ENCODE data around the gene TLX3. TPM values are rescaled to one million over a fixed set of nuclear protein-coding genes. Genes with fewer than 3 reads are reported as not detected.

Gene TLX3
- total and polyA plus RNA-seq, 12 donors, result 0.17 TPM; not detected in 11

DNA sequence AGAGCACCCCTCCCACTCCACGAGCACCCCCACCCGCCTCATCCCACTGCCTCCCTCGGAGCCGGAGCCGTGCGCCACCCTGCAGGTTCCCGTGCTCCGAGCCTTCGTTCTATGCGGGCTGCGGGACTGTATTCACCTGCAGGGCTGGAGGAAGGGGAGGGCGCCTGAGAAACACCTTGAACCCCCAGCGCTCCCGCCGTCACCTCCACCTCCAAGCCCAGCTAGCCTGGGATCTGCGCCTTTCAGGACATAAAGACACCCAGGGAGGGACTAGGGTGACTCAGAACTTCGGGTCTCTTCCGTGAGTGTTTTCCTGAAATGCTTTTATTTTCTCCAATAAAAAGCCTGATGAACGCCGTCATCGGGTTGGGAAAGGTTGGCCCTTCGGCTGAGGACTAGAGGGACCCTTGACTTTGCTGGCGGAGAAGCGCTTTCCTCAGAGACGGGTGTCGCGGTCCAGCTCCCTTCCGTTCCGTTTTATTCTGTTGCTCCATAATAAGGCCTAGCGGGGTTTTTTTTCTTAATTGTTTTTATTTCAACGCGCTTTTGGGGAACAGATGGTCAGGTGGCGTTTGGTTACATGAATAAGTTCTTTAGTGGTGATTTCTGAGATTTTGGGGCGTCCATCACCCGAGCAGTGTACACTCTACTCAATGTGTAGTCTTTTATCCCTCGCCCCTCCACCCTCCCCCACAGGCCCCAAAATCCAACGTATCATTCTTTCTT lies 4.6 kb downstream of the TLX3 start:
- Histone ChIP-seq H3K36me3 (replicated peaks in 1 of 2) (no peaks in the 10 kb centered on the region), H3K27me3 (peaks cover 93% of the 10 kb centered on the region), H3K27ac (no peak overlapping the region), H3K4me3 (no peak overlapping the region), H3K4me1 (replicated peaks in 1 of 2) (peaks cover 18 to 48% of the 10 kb centered on the region in 2 donors), H3K9me3 (replicated peaks in 1 of 3) (no peaks in the 10 kb centered on the region)
- intact Hi-C loops (cut with DNase I), result no loop called here
- TF ChIP-seq, protein P1, sequence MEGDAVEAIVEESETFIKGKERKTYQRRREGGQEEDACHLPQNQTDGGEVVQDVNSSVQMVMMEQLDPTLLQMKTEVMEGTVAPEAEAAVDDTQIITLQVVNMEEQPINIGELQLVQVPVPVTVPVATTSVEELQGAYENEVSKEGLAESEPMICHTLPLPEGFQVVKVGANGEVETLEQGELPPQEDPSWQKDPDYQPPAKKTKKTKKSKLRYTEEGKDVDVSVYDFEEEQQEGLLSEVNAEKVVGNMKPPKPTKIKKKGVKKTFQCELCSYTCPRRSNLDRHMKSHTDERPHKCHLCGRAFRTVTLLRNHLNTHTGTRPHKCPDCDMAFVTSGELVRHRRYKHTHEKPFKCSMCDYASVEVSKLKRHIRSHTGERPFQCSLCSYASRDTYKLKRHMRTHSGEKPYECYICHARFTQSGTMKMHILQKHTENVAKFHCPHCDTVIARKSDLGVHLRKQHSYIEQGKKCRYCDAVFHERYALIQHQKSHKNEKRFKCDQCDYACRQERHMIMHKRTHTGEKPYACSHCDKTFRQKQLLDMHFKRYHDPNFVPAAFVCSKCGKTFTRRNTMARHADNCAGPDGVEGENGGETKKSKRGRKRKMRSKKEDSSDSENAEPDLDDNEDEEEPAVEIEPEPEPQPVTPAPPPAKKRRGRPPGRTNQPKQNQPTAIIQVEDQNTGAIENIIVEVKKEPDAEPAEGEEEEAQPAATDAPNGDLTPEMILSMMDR (IDR thresholded peaks at IDR 0.05), result no peak
- TF ChIP-seq POLR2A (IDR thresholded peaks at IDR 0.05), result no peak
- no peak for DNase-seq
- 16 to 26% (median 18%) methylated on average over 30 to 37 of the region's 37 CpGs for WGBS, 4 donors

DNA sequence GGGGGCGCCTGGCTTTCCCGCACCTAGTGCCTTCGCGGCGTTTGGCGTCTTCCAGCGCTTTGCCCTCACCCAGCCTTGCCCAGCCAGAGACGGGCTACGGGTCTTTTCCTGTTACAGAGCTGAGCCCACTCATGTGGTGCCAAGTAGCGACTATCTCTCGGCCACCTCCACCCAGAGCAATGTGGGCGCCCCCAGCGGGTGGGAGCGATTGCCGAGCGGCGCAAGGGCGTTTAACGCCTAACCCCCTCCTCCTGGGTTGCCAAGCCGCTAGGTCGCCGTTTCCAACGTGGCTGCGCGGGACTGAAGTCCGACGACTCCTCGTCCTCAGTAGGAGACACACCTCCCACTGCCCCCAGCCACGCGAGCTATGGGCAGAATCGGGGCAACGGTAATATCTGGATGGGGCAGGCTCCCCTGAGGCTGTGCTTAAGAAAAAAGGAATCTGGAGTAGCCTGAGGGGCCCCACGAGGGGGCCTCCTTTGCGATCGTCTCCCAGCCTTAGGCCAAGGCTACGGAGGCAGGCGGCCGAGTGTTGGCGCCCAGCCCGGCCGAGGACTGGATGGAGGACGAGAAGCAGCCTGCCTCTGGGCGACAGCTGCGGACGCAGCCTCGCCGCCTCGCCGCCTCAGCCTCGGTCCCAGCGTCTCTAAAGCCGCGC lies 5.8 kb downstream of the TLX3 start:
- H3K27me3 ChIP-seq, result peaks cover 81% of the 10 kb centered on the region
- no peaks in the 10 kb centered on the region for H3K36me3 ChIP-seq (replicated peaks in 1 of 2)
- intact Hi-C loops (cut with DNase I), result no loop called here
- H3K9me3 ChIP-seq (replicated peaks in 1 of 3), result no peaks in the 10 kb centered on the region
- WGBS, 4 donors, result 4 to 18% (median 6%) methylated on average over 10 to 53 of the region's 53 CpGs
- no peak overlapping the region for H3K4me3 ChIP-seq
- TF ChIP-seq, protein P1 (IDR thresholded peaks at IDR 0.05), result no peak
- TF ChIP-seq POLR2A (IDR thresholded peaks at IDR 0.05), result no peak
- peak in 5 of 7 donors; percentile 34 to 48 (median 40) for DNase-seq
- H3K27ac ChIP-seq, result no peak overlapping the region
- H3K4me1 ChIP-seq (replicated peaks in 1 of 2), result peaks cover 18 to 46% of the 10 kb centered on the region in 2 donors

DNA sequence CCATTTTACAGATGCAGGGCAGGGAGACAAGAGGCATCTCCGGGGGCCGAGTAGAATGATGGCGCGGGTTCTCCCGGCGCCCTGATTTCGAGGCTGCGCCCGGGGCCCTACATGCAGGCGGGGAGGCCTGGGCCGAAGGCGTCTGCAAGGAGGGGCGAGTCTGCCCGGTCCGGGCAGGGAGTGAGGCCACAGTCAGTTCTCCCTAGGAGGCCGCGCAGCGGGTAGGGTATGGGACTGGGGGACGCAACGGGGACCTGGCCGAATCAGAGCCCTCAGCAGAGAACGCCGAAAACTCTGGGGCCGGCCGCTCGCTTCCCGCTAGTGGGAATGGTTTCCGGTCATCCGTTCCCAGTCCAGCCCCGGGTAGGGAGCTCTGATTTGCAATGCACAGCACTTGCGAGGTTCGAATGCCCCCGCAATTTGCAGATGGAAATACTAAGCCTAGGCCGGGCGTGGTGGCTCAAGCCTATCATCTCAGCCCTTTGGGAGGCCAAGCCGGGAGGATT lies 6.4 kb downstream of the TLX3 start:
- WGBS, 4 donors, result 8 to 20% (median 13%) methylated on average over 17 to 36 of the region's 36 CpGs
- Histone ChIP-seq H3K27me3 (peaks cover 76% of the 10 kb centered on the region), H3K27ac (no peak overlapping the region), H3K4me3 (peak overlapping the region in 1 of 4 donors; percentile 28), H3K9me3 (replicated peaks in 1 of 3) (no peaks in the 10 kb centered on the region), H3K36me3 (replicated peaks in 1 of 2) (no peaks in the 10 kb centered on the region), H3K4me1 (replicated peaks in 1 of 2) (peaks cover 18 to 46% of the 10 kb centered on the region in 2 donors)
- intact Hi-C loops (cut with DNase I), result no loop called here
- TF ChIP-seq POLR2A (IDR thresholded peaks at IDR 0.05), result no peak
- TF ChIP-seq, protein P1 (IDR thresholded peaks at IDR 0.05), result no peak
- no peak for DNase-seq

DNA sequence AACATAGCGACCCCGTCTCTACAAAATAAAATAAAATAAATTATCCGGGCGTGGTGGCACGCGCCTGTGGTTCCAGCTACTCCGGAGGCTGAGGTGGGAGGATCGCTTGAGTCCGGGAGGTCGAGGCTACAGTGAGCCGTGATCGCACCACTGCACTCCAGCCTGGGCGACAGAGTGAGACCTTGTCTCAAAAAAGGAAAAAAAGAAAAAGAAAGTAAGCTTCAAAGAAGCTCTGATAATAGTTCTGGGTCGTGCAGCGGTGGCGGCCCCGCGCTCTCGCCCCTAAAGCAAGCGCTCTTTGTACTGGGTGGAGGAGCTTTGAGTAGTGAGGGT lies 6.8 kb downstream of the TLX3 start:
- no peak for DNase-seq
- no peak for TF ChIP-seq POLR2A (IDR thresholded peaks at IDR 0.05)
- TF ChIP-seq, protein P1 (IDR thresholded peaks at IDR 0.05), result no peak
- WGBS, 4 donors, result 15 to 22% (median 17%) methylated on average over 20 of the region's 20 CpGs
- intact Hi-C loops (cut with DNase I), result no loop called here
- H3K36me3 ChIP-seq (replicated peaks in 1 of 2), result no peaks in the 10 kb centered on the region
- peak overlapping the region in 1 of 4 donors; percentile 28 for H3K4me3 ChIP-seq
- H3K9me3 ChIP-seq (replicated peaks in 1 of 3), result no peaks in the 10 kb centered on the region
- H3K27ac ChIP-seq, result no peak overlapping the region
- peaks cover 18 to 45% of the 10 kb centered on the region in 2 donors for H3K4me1 ChIP-seq (replicated peaks in 1 of 2)
- H3K27me3 ChIP-seq, result peaks cover 73% of the 10 kb centered on the region

Measured in adrenal gland (tissue), 12 donors.